ENCODE results near the gene CAMTA1.

- TF ChIP-seq EZH2 (IDR thresholded peaks at IDR 0.05; ENCODE audit: borderline replicate concordance, low read depth, low read length, poor library complexity, severe bottlenecking) (no peak), CTCF (conservative IDR thresholded peaks at IDR 0.05; ENCODE audit: low read depth, low read length) (no peak)
Measured at GRCh38 chr1:6783936-6784559, 1.2 kb upstream of the CAMTA1 start.

Measured in A673 (cell line).